A673 (cell line): ENCODE measurements around the gene MSMO1. TPM values are rescaled to one million over a fixed set of nuclear protein-coding genes. Genes with fewer than 3 reads are reported as not detected.

ENCODE experiments used
- BruUV-seq: library from RNA; stranded (reverse); fragments of 400-500 nt; replicated peaks from 2 replicates; lab custom pipeline; 2021; lab: Mats Ljungman, UMichigan
- CTCF ChIA-PET: fragments of 300-600 bp; sonication (Branson Sonifier 250); formaldehyde crosslinking; loops from one replicate; lab custom pipeline; 2022; ENCODE audit warnings: antibody characterized with exemption; lab: Charles Lee
- POLR2A ChIA-PET: fragments of 300-600 bp; sonication (Branson Sonifier 250); formaldehyde crosslinking; loops from one replicate; lab custom pipeline; 2022; ENCODE audit warnings: antibody characterized with exemption; ENCODE audit not compliant: low non-redundant PET; lab: Charles Lee
- DNase-seq: peaks from one replicate; pipeline ENCODE4 v3.0.0-alpha.2; 2015; ENCODE audit warnings: low spot score
- H3K27ac ChIP-seq: fragments of 200-600 bp; sonication (generic); 2 replicates; pipeline ENCODE4 v1.5.1; 2016; ENCODE audit warnings: mixed run types, low read depth, mild to moderate bottlenecking, mixed read lengths, antibody characterized with exemption, low read length; ENCODE audit not compliant: poor library complexity, severe bottlenecking
- H3K27me3 ChIP-seq: fragments of 200-600 bp; sonication (generic); replicated peaks from 2 replicates; pipeline ENCODE4 v1.6.1; 2017; ENCODE audit warnings: mixed run types, low read depth, mild to moderate bottlenecking, mixed read lengths, antibody characterized with exemption, low read length; ENCODE audit not compliant: insufficient read depth, poor library complexity
- H3K36me3 ChIP-seq: fragments of 200-600 bp; sonication (generic); 2 replicates; pipeline ENCODE4 v1.6.1; 2016; ENCODE audit warnings: mixed run types, mild to moderate bottlenecking, mixed read lengths, antibody characterized with exemption, low read length; ENCODE audit not compliant: insufficient read depth, poor library complexity, severe bottlenecking
- H3K4me1 ChIP-seq: fragments of 200-600 bp; sonication (generic); 2 replicates; pipeline ENCODE4 v1.6.1; 2017; ENCODE audit warnings: mixed run types, mild to moderate bottlenecking, mixed read lengths, antibody characterized with exemption, low read length; ENCODE audit not compliant: insufficient read depth, poor library complexity, severe bottlenecking
- H3K4me3 ChIP-seq: fragments of 200-600 bp; sonication (generic); 2 replicates; pipeline ENCODE4 v1.5.1; 2016; ENCODE audit warnings: low read depth, mixed run types, mild to moderate bottlenecking, mixed read lengths, low read length; ENCODE audit not compliant: poor library complexity, severe bottlenecking
- H3K9me3 ChIP-seq: fragments of 200-600 bp; sonication (generic); 2 replicates; pipeline ENCODE4 v1.6.1; 2016; ENCODE audit warnings: mixed run types, low read depth, mild to moderate bottlenecking, mixed read lengths, antibody characterized with exemption, low read length; ENCODE audit not compliant: poor library complexity, severe bottlenecking
- EZH2 ChIP-seq: fragments of 200-600 bp; sonication (generic); IDR thresholded peaks from 2 replicates; pipeline ENCODE4 v1.6.1; 2017; ENCODE audit warnings: borderline replicate concordance, low read depth, mild to moderate bottlenecking, mixed read lengths, antibody characterized with exemption, low read length; ENCODE audit not compliant: poor library complexity, severe bottlenecking
- intact Hi-C: fragments of 100-400 bp; cut with micrococcal nuclease; formaldehyde crosslinking; loops from one replicate; pipeline ENCODE4 v1.10.0; 2022; ENCODE audit not compliant: unreplicated experiment
- microRNA-seq: library from miRNA; unstranded; fragments of <30 nt; microRNA quantifications from one replicate; pipeline ENCODE4 v1.2.0, GENCODE V29; 2021
- total RNA-seq: library from RNA; stranded (reverse); gene quantifications from 2 replicates; pipeline ENCODE4 v1.2.3, GENCODE V29; 2021
- TF ChIP-seq, protein P1 (sequence below): fragments of 300-800, 200-600 bp; sonication (generic); conservative IDR thresholded peaks from 2 replicates; pipeline ENCODE4 v1.5.1; 2017; ENCODE audit warnings: low read depth, mild to moderate bottlenecking, antibody characterized with exemption, low read length, moderate library complexity, mixed read lengths

The MSMO1 gene
- total RNA-seq, 1 experiment from 2014 or later, result 137 TPM

DNA sequence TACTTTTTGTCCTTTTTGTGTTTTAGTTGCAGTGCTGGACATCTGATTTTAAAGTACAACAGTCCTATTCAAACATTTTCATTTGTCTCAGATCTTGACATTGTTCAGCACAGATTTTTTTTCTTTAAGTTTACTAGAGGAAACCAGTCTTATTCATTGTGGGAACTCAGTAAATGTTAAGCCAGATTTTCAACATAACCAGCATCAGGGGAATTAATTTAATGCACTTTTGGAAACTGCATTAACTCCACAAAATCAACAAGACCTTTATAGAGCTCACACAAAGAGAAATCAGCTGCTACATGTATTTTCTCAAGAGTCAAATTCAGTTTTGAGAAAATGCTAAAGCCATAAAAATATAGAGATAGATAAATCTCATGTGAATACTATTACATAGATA lies 61.3 kb downstream of the MSMO1 start:
- no peak for DNase-seq
- Histone ChIP-seq H3K4me1 (peaks cover 18% of the 10 kb centered on the region), H3K4me3 (no peak overlapping the region), H3K27ac (no peak overlapping the region), H3K27me3 (no peaks in the 10 kb centered on the region), H3K36me3 (no peaks in the 10 kb centered on the region), H3K9me3 (no peaks in the 10 kb centered on the region)
- ChIA-PET CTCF (no interaction called here), POLR2A (no interaction called here)
- no TSS peak for BruUV-seq
- TF ChIP-seq, protein P1, sequence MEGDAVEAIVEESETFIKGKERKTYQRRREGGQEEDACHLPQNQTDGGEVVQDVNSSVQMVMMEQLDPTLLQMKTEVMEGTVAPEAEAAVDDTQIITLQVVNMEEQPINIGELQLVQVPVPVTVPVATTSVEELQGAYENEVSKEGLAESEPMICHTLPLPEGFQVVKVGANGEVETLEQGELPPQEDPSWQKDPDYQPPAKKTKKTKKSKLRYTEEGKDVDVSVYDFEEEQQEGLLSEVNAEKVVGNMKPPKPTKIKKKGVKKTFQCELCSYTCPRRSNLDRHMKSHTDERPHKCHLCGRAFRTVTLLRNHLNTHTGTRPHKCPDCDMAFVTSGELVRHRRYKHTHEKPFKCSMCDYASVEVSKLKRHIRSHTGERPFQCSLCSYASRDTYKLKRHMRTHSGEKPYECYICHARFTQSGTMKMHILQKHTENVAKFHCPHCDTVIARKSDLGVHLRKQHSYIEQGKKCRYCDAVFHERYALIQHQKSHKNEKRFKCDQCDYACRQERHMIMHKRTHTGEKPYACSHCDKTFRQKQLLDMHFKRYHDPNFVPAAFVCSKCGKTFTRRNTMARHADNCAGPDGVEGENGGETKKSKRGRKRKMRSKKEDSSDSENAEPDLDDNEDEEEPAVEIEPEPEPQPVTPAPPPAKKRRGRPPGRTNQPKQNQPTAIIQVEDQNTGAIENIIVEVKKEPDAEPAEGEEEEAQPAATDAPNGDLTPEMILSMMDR, result no peak
- TF ChIP-seq EZH2, result no peak
- intact Hi-C loops, result no loop called here

Small RNAs within 50 kb of the gene (microRNA-seq; reads per million reads assigned to microRNA genes)
- gene MIR578, result 1.3 reads per million

Other genes with a start within 250 kb of the MSMO1 start
- 9.9 and 13.6 TPM in 2 replicates for gene TMEM192, start 214.8 kb upstream of the MSMO1 start, total RNA-seq
- gene KLHL2, start 120.1 kb upstream of the MSMO1 start, total RNA-seq, result 22.5 and 23.7 TPM in 2 replicates
- 27.2 and 32.7 TPM in 2 replicates for gene CPE, start 51.3 kb downstream of the MSMO1 start, total RNA-seq